Measurements from ENCODE around the gene LRRC1. TPM values are rescaled to one million over a fixed set of nuclear protein-coding genes. Genes with fewer than 3 reads are reported as not detected.
A peak's percentile ranks its signal among the peaks of the same experiment; 100 is the strongest.

Gene LRRC1
- total RNA-seq, result 10 to 100 TPM in 1 of 6 donors, 1 to 10 TPM in 5; 5.2 to 11.6 (median 7.6) TPM
- 10 to 100 TPM in 1 of 2 donors, 1 to 10 TPM in 1; 7.2 to 10.2 TPM for polyA plus RNA-seq

DNA sequence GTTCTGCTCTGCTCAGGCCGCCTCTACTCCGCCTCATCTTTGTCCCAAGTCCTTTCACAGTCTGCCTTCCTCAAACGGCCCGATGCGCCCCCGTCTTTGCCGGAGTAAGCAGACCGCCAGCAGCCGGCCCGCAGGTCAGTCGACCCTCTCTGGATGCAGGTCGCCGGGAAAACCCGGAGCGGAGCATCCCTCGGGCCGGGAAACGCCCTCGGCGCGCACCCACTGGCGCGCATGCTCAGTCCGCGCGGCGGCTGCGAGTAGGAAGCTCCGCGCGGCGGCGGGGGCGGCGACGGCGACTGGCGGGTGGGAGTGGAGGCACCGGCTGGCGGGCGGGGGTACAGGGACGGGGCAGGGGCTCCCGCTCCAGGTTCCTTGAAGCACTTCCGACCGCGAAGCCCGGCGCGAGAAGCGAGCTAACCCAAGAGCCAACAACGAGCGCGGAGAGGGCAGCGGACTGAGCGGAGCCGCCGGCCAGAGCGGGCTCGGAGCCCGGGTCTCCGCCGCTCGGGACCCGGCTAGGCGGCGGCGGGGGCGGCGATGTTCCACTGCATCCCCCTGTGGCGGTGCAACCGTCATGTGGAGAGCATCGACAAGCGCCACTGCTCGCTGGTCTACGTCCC, at the start of gene LRRC1:
TSS of gene LRRC1 (plus strand) at position 286 of the 620 bp plus-strand sequence. CDS start at position 538, 252 bp downstream.
- ATAC-seq (peak; percentile 80 to 90 (median 88)), FAIRE-seq (no peak), DNase-seq (peak; percentile 89 to 99 (median 93))
- peaks cover 6 to 21% (median 7%) of the 10 kb centered on the region in 3 donors for H3K4me1 ChIP-seq
- intact Hi-C loops (cut with DNase I), result no loop called here
- H3K36me3 ChIP-seq, result no peaks in the 10 kb centered on the region
- H3K27me3 ChIP-seq, result no peaks in the 10 kb centered on the region
- no peaks in the 10 kb centered on the region for H3K9me3 ChIP-seq
- 0 to 1% methylated on average over 55 to 75 of the region's 75 CpGs for WGBS, 2 donors
- TF ChIP-seq, protein P1, sequence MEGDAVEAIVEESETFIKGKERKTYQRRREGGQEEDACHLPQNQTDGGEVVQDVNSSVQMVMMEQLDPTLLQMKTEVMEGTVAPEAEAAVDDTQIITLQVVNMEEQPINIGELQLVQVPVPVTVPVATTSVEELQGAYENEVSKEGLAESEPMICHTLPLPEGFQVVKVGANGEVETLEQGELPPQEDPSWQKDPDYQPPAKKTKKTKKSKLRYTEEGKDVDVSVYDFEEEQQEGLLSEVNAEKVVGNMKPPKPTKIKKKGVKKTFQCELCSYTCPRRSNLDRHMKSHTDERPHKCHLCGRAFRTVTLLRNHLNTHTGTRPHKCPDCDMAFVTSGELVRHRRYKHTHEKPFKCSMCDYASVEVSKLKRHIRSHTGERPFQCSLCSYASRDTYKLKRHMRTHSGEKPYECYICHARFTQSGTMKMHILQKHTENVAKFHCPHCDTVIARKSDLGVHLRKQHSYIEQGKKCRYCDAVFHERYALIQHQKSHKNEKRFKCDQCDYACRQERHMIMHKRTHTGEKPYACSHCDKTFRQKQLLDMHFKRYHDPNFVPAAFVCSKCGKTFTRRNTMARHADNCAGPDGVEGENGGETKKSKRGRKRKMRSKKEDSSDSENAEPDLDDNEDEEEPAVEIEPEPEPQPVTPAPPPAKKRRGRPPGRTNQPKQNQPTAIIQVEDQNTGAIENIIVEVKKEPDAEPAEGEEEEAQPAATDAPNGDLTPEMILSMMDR (IDR thresholded peaks at IDR 0.05), result no peak
- peak within 1 kb of the TSS; percentile 67 to 83 (median 72) for H3K27ac ChIP-seq
- peak within 1 kb of the TSS; percentile 75 to 94 (median 86) for H3K4me3 ChIP-seq

- TF ChIP-seq, protein P1 (IDR thresholded peaks at IDR 0.05), result no peak
- no peak for FAIRE-seq
- WGBS, 2 donors, result 36 to 42% methylated on average over 3 of the region's 3 CpGs
- no peak for DNase-seq
- Histone ChIP-seq H3K9me3 (no peaks in the 10 kb centered on the region), H3K36me3 (no peaks in the 10 kb centered on the region), H3K27ac (no peak overlapping the region), H3K4me3 (no peak overlapping the region), H3K4me1 (no peaks in the 10 kb centered on the region), H3K27me3 (no peaks in the 10 kb centered on the region)
- intact Hi-C loops (cut with DNase I), result no loop called here
- ATAC-seq, result peak in 2 of 4 donors; percentile 49 to 54
Measured at GRCh38 chr6:53746442-53747103, 48.2 kb upstream of the LRRC1 start.

GRCh38 chr6:53750052-53750650, 44.7 kb upstream of the LRRC1 start:
- 84 to 93% methylated on average over 2 of the region's 2 CpGs for WGBS, 2 donors
- no peaks in the 10 kb centered on the region for H3K27me3 ChIP-seq
- H3K27ac ChIP-seq, result no peak overlapping the region
- H3K4me3 ChIP-seq, result no peak overlapping the region
- no peaks in the 10 kb centered on the region for H3K9me3 ChIP-seq
- TF ChIP-seq, protein P1 (IDR thresholded peaks at IDR 0.05), result no peak
- DNase-seq (no peak), ATAC-seq (no peak), FAIRE-seq (no peak)
- H3K4me1 ChIP-seq, result no peaks in the 10 kb centered on the region
- no peaks in the 10 kb centered on the region for H3K36me3 ChIP-seq
- intact Hi-C loops (cut with DNase I), result no loop called here

DNA sequence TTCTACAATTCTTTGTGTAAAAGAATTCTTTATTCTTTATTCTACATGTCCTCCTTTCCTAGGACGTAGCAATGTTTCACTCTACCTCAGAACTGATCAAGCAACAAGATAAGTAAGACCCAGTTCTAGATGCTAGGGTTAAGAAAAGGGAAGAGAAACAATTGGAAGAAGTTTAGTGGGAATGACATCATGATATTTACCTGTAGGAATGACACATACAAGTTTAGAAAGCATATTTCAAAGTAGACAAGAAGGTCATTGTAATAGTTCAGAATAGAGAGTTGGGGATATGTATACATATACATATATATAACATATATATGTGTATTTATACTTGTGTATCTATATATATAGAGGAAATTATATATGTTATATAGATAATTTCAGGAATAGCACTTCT, 43.4 kb upstream of the LRRC1 start:
- intact Hi-C loops (cut with DNase I), result no loop called here

More for the DNA sequence above, 43.4 kb upstream of the LRRC1 start:
- no peaks in the 10 kb centered on the region for H3K9me3 ChIP-seq
- TF ChIP-seq, protein P1 (IDR thresholded peaks at IDR 0.05), result no peak
- no peaks in the 10 kb centered on the region for H3K36me3 ChIP-seq
- H3K27ac ChIP-seq, result no peak overlapping the region
- H3K27me3 ChIP-seq, result no peaks in the 10 kb centered on the region
- H3K4me1 ChIP-seq, result no peaks in the 10 kb centered on the region
- FAIRE-seq (no peak), DNase-seq (no peak), ATAC-seq (no peak)
- no peak overlapping the region for H3K4me3 ChIP-seq
- 49 to 50% methylated on average over 1 of the region's 1 CpG for WGBS, 2 donors

Measured in pancreas (tissue), 10 donors.